Muscle layer of colon (tissue), 2 donors: Measurements from ENCODE around the gene SLC17A9.

Experiments used
- H3K27ac ChIP-seq: one replicate; pipeline ENCODE4 v1.7.0; 2013; ENCODE audit warnings: low read depth, mild to moderate bottlenecking, low read length, moderate library complexity
- H3K27me3 ChIP-seq, 2 donors: one replicate each; pipeline ENCODE4 v1.7.0; 2013; ENCODE audit warnings: low read length in 2 of 2, mild to moderate bottlenecking in 2 of 2; ENCODE audit not compliant: insufficient read depth in 2 of 2, control insufficient read depth in 1 of 2
- H3K36me3 ChIP-seq: one replicate; pipeline ENCODE4 v1.7.0; 2013; ENCODE audit warnings: mild to moderate bottlenecking, low read length; ENCODE audit not compliant: insufficient read depth
- H3K4me1 ChIP-seq: one replicate; pipeline ENCODE4 v1.7.0; 2013; ENCODE audit warnings: mild to moderate bottlenecking, low read length; ENCODE audit not compliant: insufficient read depth
- H3K4me3 ChIP-seq, 2 donors: one replicate each; pipeline ENCODE4 v1.7.0; 2013; ENCODE audit warnings: low read length in 2 of 2, low read depth in 1 of 2, mild to moderate bottlenecking in 1 of 2, moderate library complexity in 1 of 2
- H3K9ac ChIP-seq: one replicate; pipeline ENCODE4 v1.7.0; 2013; ENCODE audit warnings: low read length
- H3K9me3 ChIP-seq: one replicate; pipeline ENCODE4 v1.7.0; 2013; ENCODE audit warnings: mild to moderate bottlenecking, low read length
- donor health status: abdominal sarcoma.
- donor health status: Adenocarcinoma of cecum.

SLC17A9 gene

GRCh38 chr20:63015662-63016361 lies 63.3 kb downstream of the SLC17A9 start:
- H3K9me3 ChIP-seq = peaks cover 9% of the 10 kb centered on the region
- no peak overlapping the region for H3K4me3 ChIP-seq
- H3K9ac ChIP-seq = no peak overlapping the region
- H3K36me3 ChIP-seq = no peaks in the 10 kb centered on the region
- H3K4me1 ChIP-seq = no peaks in the 10 kb centered on the region
- H3K27me3 ChIP-seq = peaks cover 20 to 55% of the 10 kb centered on the region in 2 donors
- no peak overlapping the region for H3K27ac ChIP-seq

- H3K9ac ChIP-seq = no peak overlapping the region
- no peak overlapping the region for H3K4me3 ChIP-seq
- H3K9me3 ChIP-seq = peaks cover 10% of the 10 kb centered on the region
- peaks cover 14 to 56% of the 10 kb centered on the region in 2 donors for H3K27me3 ChIP-seq
- no peaks in the 10 kb centered on the region for H3K4me1 ChIP-seq
- H3K36me3 ChIP-seq = no peaks in the 10 kb centered on the region
- H3K27ac ChIP-seq = no peak overlapping the region
These were observed 64.1 kb downstream of the SLC17A9 start for GRCh38 chr20:63016514-63017075.

- no peaks in the 10 kb centered on the region for H3K36me3 ChIP-seq
- no peak overlapping the region for H3K9ac ChIP-seq
- H3K27me3 ChIP-seq = peaks cover 16 to 58% of the 10 kb centered on the region in 2 donors
- H3K4me3 ChIP-seq = no peak overlapping the region
- no peaks in the 10 kb centered on the region for H3K4me1 ChIP-seq
- H3K9me3 ChIP-seq = peaks cover 10% of the 10 kb centered on the region
- H3K27ac ChIP-seq = no peak overlapping the region
These were observed 64.7 kb downstream of the SLC17A9 start for GRCh38 chr20:63017076-63017825.

DNA sequence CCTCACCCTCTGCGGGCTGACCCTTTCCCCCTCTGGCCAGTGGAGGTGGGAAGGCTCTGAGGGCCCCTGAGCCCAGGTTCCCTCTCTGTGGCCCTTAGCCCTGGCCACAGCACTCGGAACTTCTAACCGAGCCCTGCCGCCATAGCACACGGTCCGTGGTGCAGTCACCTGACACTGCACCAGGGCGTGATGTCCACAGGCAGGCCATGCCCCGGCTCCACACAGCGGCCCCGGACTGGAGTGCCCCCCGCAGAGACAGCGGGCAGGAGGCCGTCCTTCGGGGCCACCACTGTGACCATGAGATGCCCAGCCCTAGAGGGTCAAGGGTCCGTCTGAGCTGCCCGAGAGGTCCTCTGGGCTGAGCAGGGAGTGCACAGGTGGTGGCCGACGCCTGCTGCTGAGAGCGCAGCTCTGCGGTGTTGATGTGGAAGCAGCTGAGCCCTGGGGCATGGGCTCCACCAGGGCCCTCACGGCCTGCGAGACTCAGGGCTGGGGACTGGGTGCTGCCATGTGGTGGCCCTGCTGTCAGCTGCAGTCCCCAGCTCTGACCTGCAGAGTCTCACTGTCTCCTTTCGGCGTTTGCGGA lies 65.4 kb downstream of the SLC17A9 start:
- Histone ChIP-seq H3K9me3 (peaks cover 5% of the 10 kb centered on the region), H3K27ac (no peak overlapping the region), H3K4me3 (no peak overlapping the region), H3K4me1 (no peaks in the 10 kb centered on the region), H3K27me3 (peaks cover 16 to 60% of the 10 kb centered on the region in 2 donors), H3K36me3 (no peaks in the 10 kb centered on the region), H3K9ac (no peak overlapping the region)
